GM12865 (cell line): Measurements from ENCODE around the gene GPR15LG.

Experiments
- DNase-seq: peaks from one replicate; pipeline ENCODE4 v3.0.0; 2010; ENCODE audit warnings: low read depth
- H3K4me3 ChIP-seq: 2 replicates; pipeline ENCODE4 v1.5.1; 2011; ENCODE audit warnings: mild to moderate bottlenecking, low read depth, low read length, control low read depth
- CTCF ChIP-seq: IDR thresholded peaks from 2 replicates; pipeline ENCODE4 v1.5.1; 2011; ENCODE audit warnings: low read length, control low read depth, low read depth, inconsistent platforms; ENCODE audit not compliant: insufficient read depth; ENCODE audit errors: missing control alignments

GPR15LG gene

DNA sequence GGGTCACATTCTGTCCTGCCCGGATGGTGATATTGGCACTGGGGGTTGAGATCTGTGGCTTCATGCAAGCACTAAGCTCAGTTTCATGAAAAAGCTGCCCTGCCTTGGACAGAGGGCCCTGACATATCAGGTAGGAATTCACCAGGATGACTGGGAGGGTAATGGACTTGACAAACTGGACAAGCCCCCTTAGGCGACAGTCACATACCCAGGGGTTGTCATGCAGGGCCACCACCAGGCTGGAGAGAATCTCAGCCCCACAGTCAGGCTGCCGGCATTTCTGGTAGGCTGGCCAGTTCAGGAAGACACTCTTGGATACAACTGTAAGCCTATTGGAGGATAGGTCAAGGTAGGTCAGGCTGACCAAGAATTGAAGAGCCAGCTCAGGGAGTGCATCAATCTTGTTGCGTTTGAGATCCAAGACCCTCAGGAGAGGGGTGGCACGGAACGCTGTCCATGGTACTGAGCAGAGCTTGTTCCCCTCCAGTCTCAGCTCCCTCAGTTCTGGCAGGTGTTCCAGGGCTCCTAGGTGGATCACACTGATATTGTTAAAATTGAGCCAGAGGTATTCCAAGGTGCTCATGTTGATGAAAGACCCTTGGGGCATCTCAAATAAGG, 50.9 kb downstream of the GPR15LG start:
- no peak overlapping the region for H3K4me3 ChIP-seq
- DNase-seq, result no peak
- no peak for TF ChIP-seq CTCF

DNA sequence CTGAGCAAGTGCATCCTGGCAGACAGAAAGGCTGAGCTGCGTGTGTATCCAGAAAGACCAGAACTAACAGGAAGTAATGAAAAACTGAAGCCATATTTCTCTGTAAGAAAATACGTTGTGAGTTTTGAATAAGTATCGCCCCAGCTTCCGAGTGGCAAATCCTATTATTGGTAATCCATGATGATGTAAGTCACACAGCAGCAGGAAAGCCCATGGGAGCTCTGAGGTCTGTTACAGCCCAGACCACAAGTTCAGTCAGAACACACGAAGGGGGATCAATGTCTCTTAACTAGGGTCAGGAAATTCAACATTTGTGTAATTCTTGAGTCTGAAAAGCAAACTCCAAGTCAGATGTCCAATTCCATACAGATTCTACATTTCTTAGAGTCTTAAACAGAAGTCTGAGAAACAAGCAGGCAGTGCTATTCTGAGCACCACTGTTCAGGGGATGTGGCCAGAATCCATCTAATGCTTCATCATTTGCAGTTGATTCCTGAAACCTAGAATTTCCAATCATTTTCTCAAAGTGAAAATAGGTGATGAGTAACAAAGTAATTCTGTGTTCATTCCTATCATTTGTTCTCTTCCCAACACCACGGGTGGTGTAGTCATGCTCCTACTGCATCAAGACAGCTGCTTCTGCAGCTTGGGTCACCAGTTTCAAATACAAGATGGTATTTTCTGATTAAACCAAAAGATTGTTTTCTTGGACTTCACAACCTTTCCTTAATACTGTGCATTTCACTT, 52.0 kb downstream of the GPR15LG start, which contains the start of gene LRIT2:
TSS of gene LRIT2 (minus strand) at position 118 of the 747 bp plus-strand sequence. CDS start at position 94, 24 bp downstream.
- TF ChIP-seq CTCF, result no peak
- H3K4me3 ChIP-seq, result no peak within 1 kb of the TSS

GRCh38 chr10:84226616-84227015, 53.0 kb downstream of the GPR15LG start:
- DNase-seq, result no peak
- no peak overlapping the region for H3K4me3 ChIP-seq

More for the DNA sequence above, 52.0 kb downstream of the GPR15LG start, which contains the start of gene LRIT2:
- no peak for DNase-seq

GRCh38 chr10:84227810-84228209, 54.2 kb downstream of the GPR15LG start:
- no peak for DNase-seq
- TF ChIP-seq CTCF, result no peak

More at GRCh38 chr10:84226616-84227015, 53.0 kb downstream of the GPR15LG start:
- no peak for TF ChIP-seq CTCF

DNA sequence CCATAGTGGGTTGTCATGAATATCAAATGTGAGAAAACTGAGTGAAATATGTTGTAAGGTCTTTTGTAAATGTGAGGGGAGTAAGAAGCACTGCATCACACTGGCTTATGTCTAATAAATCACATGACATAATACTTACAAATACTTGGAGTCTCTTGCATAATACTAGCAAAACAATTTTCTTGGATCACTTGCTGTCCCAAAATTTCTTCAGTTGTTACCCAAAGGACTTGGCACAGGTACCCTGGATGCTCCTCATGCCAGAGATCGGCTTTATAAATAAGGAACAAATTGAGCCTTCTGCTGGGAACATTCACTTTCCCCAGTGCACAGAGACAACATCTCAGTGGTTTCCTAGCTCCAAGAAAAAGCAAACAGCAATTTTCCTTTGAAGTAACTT, 56.8 kb downstream of the GPR15LG start:
- TF ChIP-seq CTCF, result no peak
- no peak for DNase-seq
- no peak overlapping the region for H3K4me3 ChIP-seq

More at GRCh38 chr10:84227810-84228209, 54.2 kb downstream of the GPR15LG start:
- H3K4me3 ChIP-seq, result no peak overlapping the region

GRCh38 chr10:84232376-84232775, 58.8 kb downstream of the GPR15LG start:
- TF ChIP-seq CTCF, result no peak
- no peak for DNase-seq
- no peak overlapping the region for H3K4me3 ChIP-seq
